ENCODE results near the gene PTPRK. TPM values are rescaled to one million over a fixed set of nuclear protein-coding genes. Genes with fewer than 3 reads are reported as not detected.

PTPRK gene
- total RNA-seq, 2 experiments from 2014 or later: 1.8 to 2.2 TPM

GRCh38 chr6:128358244-128358776, 162.1 kb downstream of the PTPRK start:
- Mint-ChIP-seq H3K27me3 (no peaks in the 10 kb centered on the region), H3K27ac (no peak overlapping the region), H3K9me3 (no peaks in the 10 kb centered on the region), H3K4me1 (ENCODE audit: low read depth) (no peaks in the 10 kb centered on the region), H3K36me3 (no peaks in the 10 kb centered on the region), H3K4me3 (no peak overlapping the region)
- DNase-seq: no peak
- CTCF ChIA-PET: no interaction called here
- intact Hi-C loops (cut with micrococcal nuclease): no loop called here
- POLR2A ChIA-PET: no interaction called here

GRCh38 chr6:128357392-128358130, 162.8 kb downstream of the PTPRK start:
- POLR2A ChIA-PET: no interaction called here
- DNase-seq: no peak
- Mint-ChIP-seq H3K27me3 (no peaks in the 10 kb centered on the region), H3K36me3 (no peaks in the 10 kb centered on the region), H3K9me3 (no peaks in the 10 kb centered on the region), H3K4me3 (no peak overlapping the region), H3K4me1 (ENCODE audit: low read depth) (no peaks in the 10 kb centered on the region), H3K27ac (no peak overlapping the region)
- intact Hi-C loops (cut with micrococcal nuclease): no loop called here
- CTCF ChIA-PET: interaction anchor here (0.9 kb wide), 1 partner anchor 842 kb away, joined by 3 read pairs; no protein-coding TSS in a partner anchor

- intact Hi-C loops (cut with micrococcal nuclease): no loop called here
- no peaks in the 10 kb centered on the region for H3K4me1 Mint-ChIP-seq (ENCODE audit: low read depth)
- ChIA-PET CTCF (no interaction called here), POLR2A (no interaction called here)
- no peaks in the 10 kb centered on the region for H3K9me3 Mint-ChIP-seq
- no peak overlapping the region for H3K27ac Mint-ChIP-seq
- H3K27me3 Mint-ChIP-seq: no peaks in the 10 kb centered on the region
- no peak overlapping the region for H3K4me3 Mint-ChIP-seq
- no peaks in the 10 kb centered on the region for H3K36me3 Mint-ChIP-seq
- DNase-seq: no peak
Measured at GRCh38 chr6:128352366-128352765, 168.0 kb downstream of the PTPRK start.

GRCh38 chr6:128351255-128351514, 169.2 kb downstream of the PTPRK start:
- ChIA-PET POLR2A (no interaction called here), CTCF (no interaction called here)
- H3K27me3 Mint-ChIP-seq: no peaks in the 10 kb centered on the region
- H3K9me3 Mint-ChIP-seq: no peaks in the 10 kb centered on the region
- DNase-seq: no peak
- H3K4me1 Mint-ChIP-seq (ENCODE audit: low read depth): no peaks in the 10 kb centered on the region
- H3K27ac Mint-ChIP-seq: no peak overlapping the region
- intact Hi-C loops (cut with micrococcal nuclease): no loop called here
- no peaks in the 10 kb centered on the region for H3K36me3 Mint-ChIP-seq
- no peak overlapping the region for H3K4me3 Mint-ChIP-seq

- intact Hi-C loops (cut with micrococcal nuclease): no loop called here
- CTCF ChIA-PET: no interaction called here
- Mint-ChIP-seq H3K27me3 (no peaks in the 10 kb centered on the region), H3K4me1 (ENCODE audit: low read depth) (no peaks in the 10 kb centered on the region), H3K4me3 (no peak overlapping the region), H3K36me3 (no peaks in the 10 kb centered on the region), H3K9me3 (no peaks in the 10 kb centered on the region), H3K27ac (no peak overlapping the region)
- no peak for DNase-seq
- POLR2A ChIA-PET: no interaction called here
Measured at GRCh38 chr6:128350416-128351254, 169.8 kb downstream of the PTPRK start.

GRCh38 chr6:128347123-128347522, 173.3 kb downstream of the PTPRK start:
- Mint-ChIP-seq H3K4me3 (no peak overlapping the region), H3K27ac (no peak overlapping the region), H3K36me3 (no peaks in the 10 kb centered on the region), H3K9me3 (no peaks in the 10 kb centered on the region), H3K4me1 (ENCODE audit: low read depth) (no peaks in the 10 kb centered on the region), H3K27me3 (no peaks in the 10 kb centered on the region)
- ChIA-PET CTCF (no interaction called here), POLR2A (no interaction called here)
- no peak for DNase-seq
- intact Hi-C loops (cut with micrococcal nuclease): no loop called here

- no peak for DNase-seq
Measured at GRCh38 chr6:128346569-128346968, 173.8 kb downstream of the PTPRK start.

GRCh38 chr6:128345278-128345677, 175.1 kb downstream of the PTPRK start:
- Mint-ChIP-seq H3K9me3 (no peaks in the 10 kb centered on the region), H3K4me3 (no peak overlapping the region), H3K27ac (no peak overlapping the region), H3K36me3 (no peaks in the 10 kb centered on the region), H3K4me1 (ENCODE audit: low read depth) (no peaks in the 10 kb centered on the region), H3K27me3 (no peaks in the 10 kb centered on the region)
- POLR2A ChIA-PET: no interaction called here
- intact Hi-C loops (cut with micrococcal nuclease): no loop called here
- CTCF ChIA-PET: no interaction called here
- no peak for DNase-seq

More at GRCh38 chr6:128346569-128346968, 173.8 kb downstream of the PTPRK start:
- ChIA-PET CTCF (no interaction called here), POLR2A (no interaction called here)
- Mint-ChIP-seq H3K9me3 (no peaks in the 10 kb centered on the region), H3K27ac (no peak overlapping the region), H3K27me3 (no peaks in the 10 kb centered on the region), H3K4me3 (no peak overlapping the region), H3K4me1 (ENCODE audit: low read depth) (no peaks in the 10 kb centered on the region), H3K36me3 (no peaks in the 10 kb centered on the region)
- intact Hi-C loops (cut with micrococcal nuclease): no loop called here

GRCh38 chr6:128343706-128344105, 176.7 kb downstream of the PTPRK start:
- POLR2A ChIA-PET: no interaction called here

GRCh38 chr6:128339635-128340450, 180.6 kb downstream of the PTPRK start:
- Mint-ChIP-seq H3K36me3 (no peaks in the 10 kb centered on the region), H3K27ac (no peak overlapping the region), H3K4me1 (ENCODE audit: low read depth) (no peaks in the 10 kb centered on the region), H3K27me3 (no peaks in the 10 kb centered on the region), H3K4me3 (no peak overlapping the region), H3K9me3 (no peaks in the 10 kb centered on the region)
- intact Hi-C loops (cut with micrococcal nuclease): no loop called here
- POLR2A ChIA-PET: no interaction called here
- DNase-seq: no peak
- CTCF ChIA-PET: interaction anchor here (1.0 to 1.2 kb wide), 2 partner anchors 10 to 12 kb away, joined by 3 read pairs; no protein-coding TSS in a partner anchor

More at GRCh38 chr6:128343706-128344105, 176.7 kb downstream of the PTPRK start:
- no peaks in the 10 kb centered on the region for H3K4me1 Mint-ChIP-seq (ENCODE audit: low read depth)
- CTCF ChIA-PET: no interaction called here
- DNase-seq: no peak
- H3K27me3 Mint-ChIP-seq: no peaks in the 10 kb centered on the region
- H3K36me3 Mint-ChIP-seq: no peaks in the 10 kb centered on the region
- intact Hi-C loops (cut with micrococcal nuclease): no loop called here
- H3K27ac Mint-ChIP-seq: no peak overlapping the region
- no peaks in the 10 kb centered on the region for H3K9me3 Mint-ChIP-seq
- H3K4me3 Mint-ChIP-seq: no peak overlapping the region

- no peaks in the 10 kb centered on the region for H3K27me3 Mint-ChIP-seq
- H3K36me3 Mint-ChIP-seq: no peaks in the 10 kb centered on the region
- no peak overlapping the region for H3K4me3 Mint-ChIP-seq
- intact Hi-C loops (cut with micrococcal nuclease): no loop called here
- no peaks in the 10 kb centered on the region for H3K4me1 Mint-ChIP-seq (ENCODE audit: low read depth)
- POLR2A ChIA-PET: no interaction called here
- no peaks in the 10 kb centered on the region for H3K9me3 Mint-ChIP-seq
- no peak for DNase-seq
- CTCF ChIA-PET: no interaction called here
- no peak overlapping the region for H3K27ac Mint-ChIP-seq
Measured at GRCh38 chr6:128337619-128338018, 182.8 kb downstream of the PTPRK start.

- POLR2A ChIA-PET: no interaction called here
- Mint-ChIP-seq H3K27ac (no peak overlapping the region), H3K4me1 (ENCODE audit: low read depth) (no peaks in the 10 kb centered on the region), H3K9me3 (no peaks in the 10 kb centered on the region), H3K27me3 (no peaks in the 10 kb centered on the region), H3K4me3 (no peak overlapping the region), H3K36me3 (no peaks in the 10 kb centered on the region)
- intact Hi-C loops (cut with micrococcal nuclease): no loop called here
- CTCF ChIA-PET: no interaction called here
- no peak for DNase-seq
Measured at GRCh38 chr6:128336436-128337095, 183.8 kb downstream of the PTPRK start.

Data from activated CD4-positive, alpha-beta memory T cell treated with anti-CD3 and anti-CD28 coated beads for 36 hours (primary cell).